Measurements from ENCODE around the gene TLX1.

- no peak for TF ChIP-seq POLR2A (IDR thresholded peaks at IDR 0.05; ENCODE audit: low read length)
- no peak for TF ChIP-seq GATA1 (IDR thresholded peaks at IDR 0.05; ENCODE audit: low read depth, low read length)
Measured at GRCh38 chr10:101112799-101113594, 18.1 kb upstream of the TLX1 start.

Data from erythroblast (primary cell).